ENCODE data around the gene FAM25G. TPM values are rescaled to one million over a fixed set of nuclear protein-coding genes. Genes with fewer than 3 reads are reported as not detected.

FAM25G gene
- not detected in 2 replicates for total RNA-seq

DNA sequence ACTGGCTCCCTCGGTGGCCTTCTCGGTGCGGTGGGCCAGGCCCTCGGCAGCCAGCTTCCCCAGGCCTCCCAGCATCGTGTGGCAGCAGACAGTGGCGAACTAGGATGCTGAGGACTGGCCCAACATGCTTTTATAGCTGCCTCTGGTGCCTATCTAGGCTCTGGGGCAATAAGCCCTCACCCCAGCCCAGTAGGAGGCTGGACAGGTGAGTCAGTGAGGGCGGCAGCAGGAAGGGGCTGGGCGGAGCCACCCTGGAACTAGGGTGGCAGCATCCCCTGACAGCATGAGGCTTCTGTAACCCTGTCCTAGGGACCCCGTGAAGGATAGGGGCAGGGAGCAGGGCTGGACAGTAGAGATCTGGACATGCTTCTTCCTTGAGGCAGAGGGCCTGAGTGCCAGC is at the start of gene FAM25G:
Gene FAM25G (minus strand): TSS at position 101 of the 400 bp plus-strand sequence. CDS start 26 bp downstream, at position 75.

DNA sequence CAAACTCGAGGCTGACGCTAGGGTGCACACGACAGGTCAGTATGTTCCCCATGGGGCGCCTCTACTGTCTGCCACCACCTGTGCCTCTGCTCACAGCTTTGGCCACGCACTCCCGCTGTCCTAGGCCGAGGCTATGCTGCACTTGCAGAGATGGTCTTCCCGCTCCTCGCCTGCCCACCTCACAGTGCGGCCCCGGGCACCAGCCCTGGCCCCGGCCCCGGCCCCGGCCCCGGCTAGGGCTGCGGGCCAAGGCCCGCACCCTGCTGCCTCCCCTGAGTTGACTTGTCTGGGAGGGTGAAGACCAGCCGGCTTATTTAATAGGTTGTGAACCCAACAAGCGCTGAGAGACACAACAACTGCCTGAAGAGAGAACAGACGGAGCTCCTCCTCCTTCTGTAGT is 32.0 kb upstream of the FAM25G start, which contains the start of gene AGAP9:
Gene AGAP9 (minus strand): TSS at position 164 of the 400 bp plus-strand sequence. CDS start 112 bp downstream, at position 52.

DNA sequence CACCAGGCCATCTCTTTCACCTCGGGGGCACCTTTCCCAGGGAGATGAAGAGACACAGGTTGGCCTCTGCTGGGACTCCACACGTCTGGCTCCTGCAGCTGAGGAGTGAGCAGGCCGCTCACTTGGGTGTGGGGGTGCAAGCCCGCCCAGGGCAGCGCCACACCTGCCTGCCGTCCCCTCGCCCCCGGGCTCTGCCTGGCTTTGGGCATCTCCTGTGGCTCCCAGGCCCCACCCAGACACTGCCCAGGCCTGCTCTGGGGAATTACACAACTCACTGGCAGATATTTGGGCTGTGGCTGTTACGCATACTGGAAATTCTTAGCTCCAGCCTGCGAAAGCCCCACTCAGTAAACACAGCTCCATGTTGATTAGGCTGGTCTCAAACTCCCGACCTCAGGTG is 7.6 kb downstream of the FAM25G start, which contains the start of gene ANXA8:
Gene ANXA8 (minus strand): TSS at position 193 of the 400 bp plus-strand sequence. CDS start 182 bp downstream, at position 11.

Small RNA genes within 50 kb of the gene (small RNA-seq; reads per million reads assigned to genes)
- gene AL591684.3: not detected
- not detected for gene RNA5SP312

Other genes starting within 250 kb of the FAM25G start
- 0.39 and 0.76 TPM in 2 replicates for gene GDF10, start 191.5 kb downstream of the FAM25G start, total RNA-seq
- gene GDF2, start 169.2 kb downstream of the FAM25G start, total RNA-seq: not detected in 2 replicates
- not detected in 2 replicates for gene RBP3, start 143.3 kb downstream of the FAM25G start, total RNA-seq
- 0.11 and 0.13 TPM in 2 replicates for gene ZNF488, start 107.4 kb downstream of the FAM25G start, total RNA-seq
- gene ANXA8, start 7.6 kb downstream of the FAM25G start, total RNA-seq: 0.22 and 0.39 TPM in 2 replicates
- gene AGAP9, start 31.9 kb upstream of the FAM25G start, total RNA-seq: 4.8 and 7.5 TPM in 2 replicates

Data from articular chondrocyte of knee joint (primary cell).